ENCODE data around the gene ATF6.

DNA sequence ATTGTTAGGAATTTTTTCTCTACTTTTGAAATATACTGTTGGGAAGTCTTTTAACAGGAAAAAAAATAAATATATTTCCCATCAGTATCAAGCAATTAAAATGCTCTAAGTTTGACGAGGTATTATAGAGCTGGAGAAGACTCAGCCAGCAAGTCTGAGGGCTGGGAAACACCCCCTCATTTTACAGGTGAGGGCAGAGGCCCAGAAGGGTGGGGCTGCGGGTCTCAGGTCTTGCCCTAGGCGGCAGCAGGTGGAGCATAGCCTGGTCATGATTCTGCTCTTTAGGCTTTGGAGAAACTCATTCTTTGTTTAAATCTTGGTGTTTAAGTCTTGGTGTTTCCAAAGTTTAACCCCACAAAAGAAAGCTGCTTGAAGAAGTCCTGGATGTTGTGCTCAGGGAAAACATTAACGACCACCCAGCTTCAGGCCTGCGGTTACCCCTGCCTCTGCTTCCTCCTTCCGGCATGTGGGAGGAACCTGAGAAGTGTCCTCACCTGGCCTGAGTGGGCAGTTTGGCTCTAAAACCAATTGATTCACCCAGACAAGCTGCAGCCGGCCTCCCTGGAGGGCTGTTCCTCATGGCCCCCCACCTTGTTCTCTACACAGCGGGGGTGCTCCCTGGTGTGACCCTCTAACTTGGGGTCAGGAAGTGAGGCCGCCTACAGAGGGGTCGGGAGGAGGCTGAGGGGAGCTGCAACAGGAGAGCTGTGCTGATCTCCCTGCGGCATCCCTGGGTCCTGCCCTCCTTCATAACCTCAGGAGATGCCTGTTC, 215.8 kb downstream of the ATF6 start:
- TF ChIP-seq YY1 (IDR thresholded peaks at IDR 0.05; ENCODE audit: insufficient read depth, insufficient read length) (no peak), ZNF274 (IDR thresholded peaks at IDR 0.05; ENCODE audit: low read depth, low read length) (no peak), SUZ12 (IDR thresholded peaks at IDR 0.05; ENCODE audit: extremely low read depth, insufficient read depth, insufficient read length) (no peak)
